ENCODE measurements around the gene PAX8.

The PAX8 gene

DNA sequence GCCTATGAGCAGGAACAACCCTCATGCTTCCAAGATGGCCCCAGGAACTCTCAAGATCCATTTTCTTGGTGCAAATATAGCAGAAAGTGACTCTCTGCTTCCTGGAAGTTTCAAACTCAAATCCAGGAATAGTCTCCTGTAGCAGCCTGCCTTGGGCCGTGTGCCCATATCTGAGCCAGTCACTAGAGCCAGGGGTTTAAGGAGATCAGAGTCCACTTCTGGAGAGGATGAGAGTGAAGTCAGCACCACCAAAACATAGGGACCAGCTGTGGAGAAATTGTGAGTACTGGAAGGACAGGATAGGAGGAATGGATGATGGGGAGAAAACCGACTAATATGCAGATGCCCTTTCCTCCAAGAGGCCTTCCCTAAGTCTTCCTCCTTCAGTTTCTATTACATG lies 71.7 kb downstream of the PAX8 start:
- Histone ChIP-seq H4K20me1 (ENCODE audit: control insufficient read depth, insufficient read depth, low read depth, low read length) (no peaks in the 10 kb centered on the region), H3K27me3 (ENCODE audit: control insufficient read depth, low read length) (no peaks in the 10 kb centered on the region), H3F3A (ENCODE audit: control insufficient read depth, insufficient read depth) (peaks cover 7% of the 10 kb centered on the region; the same call in 1 of the 2 replicates), H3K4me2 (ENCODE audit: low read length) (no peak overlapping the region), H3K36me3 (ENCODE audit: control insufficient read depth, low read length) (peaks cover 18% of the 10 kb centered on the region), H3K9me2 (replicated peaks; ENCODE audit: control insufficient read depth, low read length) (no peaks in the 10 kb centered on the region), H3K79me2 (ENCODE audit: control insufficient read depth, low read length) (no peaks in the 10 kb centered on the region), H3K9me3 (ENCODE audit: control insufficient read depth, insufficient read depth, low read length) (no peaks in the 10 kb centered on the region), H3K27ac (ENCODE audit: low read depth, low read length) (no peak overlapping the region), H3K4me3 (ENCODE audit: low read length) (no peak overlapping the region), H3K4me1 (ENCODE audit: control insufficient read depth, low read length) (peaks cover 16% of the 10 kb centered on the region)
- TF ChIP-seq, protein P1, sequence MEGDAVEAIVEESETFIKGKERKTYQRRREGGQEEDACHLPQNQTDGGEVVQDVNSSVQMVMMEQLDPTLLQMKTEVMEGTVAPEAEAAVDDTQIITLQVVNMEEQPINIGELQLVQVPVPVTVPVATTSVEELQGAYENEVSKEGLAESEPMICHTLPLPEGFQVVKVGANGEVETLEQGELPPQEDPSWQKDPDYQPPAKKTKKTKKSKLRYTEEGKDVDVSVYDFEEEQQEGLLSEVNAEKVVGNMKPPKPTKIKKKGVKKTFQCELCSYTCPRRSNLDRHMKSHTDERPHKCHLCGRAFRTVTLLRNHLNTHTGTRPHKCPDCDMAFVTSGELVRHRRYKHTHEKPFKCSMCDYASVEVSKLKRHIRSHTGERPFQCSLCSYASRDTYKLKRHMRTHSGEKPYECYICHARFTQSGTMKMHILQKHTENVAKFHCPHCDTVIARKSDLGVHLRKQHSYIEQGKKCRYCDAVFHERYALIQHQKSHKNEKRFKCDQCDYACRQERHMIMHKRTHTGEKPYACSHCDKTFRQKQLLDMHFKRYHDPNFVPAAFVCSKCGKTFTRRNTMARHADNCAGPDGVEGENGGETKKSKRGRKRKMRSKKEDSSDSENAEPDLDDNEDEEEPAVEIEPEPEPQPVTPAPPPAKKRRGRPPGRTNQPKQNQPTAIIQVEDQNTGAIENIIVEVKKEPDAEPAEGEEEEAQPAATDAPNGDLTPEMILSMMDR (IDR thresholded peaks at IDR 0.05; ENCODE audit: low read depth, low read length, poor library complexity, severe bottlenecking) = no peak
- TF ChIP-seq EZH2phosphoT487 (IDR thresholded peaks at IDR 0.05; ENCODE audit: borderline replicate concordance, low read length) = no peak

DNA sequence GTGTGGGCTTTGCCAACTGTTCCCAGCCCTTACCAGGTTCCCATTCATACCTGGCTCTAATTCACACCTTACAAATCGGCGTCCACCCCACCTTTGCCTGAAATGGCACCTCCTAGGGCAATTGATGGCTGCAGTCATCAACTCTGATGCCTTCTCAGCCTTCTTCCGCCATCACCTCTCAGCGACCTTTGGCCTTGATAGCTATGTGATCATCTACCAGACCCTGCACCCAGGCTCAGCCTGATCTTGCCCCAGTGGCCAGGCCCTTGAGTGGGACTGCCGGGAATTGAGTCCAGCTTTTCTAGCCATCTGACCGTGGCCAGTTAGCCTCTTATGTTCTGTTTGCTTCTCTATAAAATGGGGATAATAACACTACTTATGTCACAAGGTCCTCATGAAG lies 72.5 kb downstream of the PAX8 start:
- Histone ChIP-seq H3K4me2 (ENCODE audit: low read length) (no peak overlapping the region), H3K9me3 (ENCODE audit: control insufficient read depth, insufficient read depth, low read length) (no peaks in the 10 kb centered on the region), H3K9me2 (replicated peaks; ENCODE audit: control insufficient read depth, low read length) (no peaks in the 10 kb centered on the region), H3K4me3 (ENCODE audit: low read length) (no peak overlapping the region), H3K4me1 (ENCODE audit: control insufficient read depth, low read length) (peaks cover 24% of the 10 kb centered on the region), H3K79me2 (ENCODE audit: control insufficient read depth, low read length) (no peaks in the 10 kb centered on the region), H3F3A (ENCODE audit: control insufficient read depth, insufficient read depth) (peaks cover 7% of the 10 kb centered on the region; the same call in 1 of the 2 replicates), H3K27me3 (ENCODE audit: control insufficient read depth, low read length) (no peaks in the 10 kb centered on the region), H3K36me3 (ENCODE audit: control insufficient read depth, low read length) (peaks cover 26% of the 10 kb centered on the region), H4K20me1 (ENCODE audit: control insufficient read depth, insufficient read depth, low read depth, low read length) (no peaks in the 10 kb centered on the region), H3K27ac (ENCODE audit: low read depth, low read length) (no peak overlapping the region)
- TF ChIP-seq EZH2phosphoT487 (IDR thresholded peaks at IDR 0.05; ENCODE audit: borderline replicate concordance, low read length) = no peak
- TF ChIP-seq, protein P1 (IDR thresholded peaks at IDR 0.05; ENCODE audit: low read depth, low read length, poor library complexity, severe bottlenecking) = no peak

DNA sequence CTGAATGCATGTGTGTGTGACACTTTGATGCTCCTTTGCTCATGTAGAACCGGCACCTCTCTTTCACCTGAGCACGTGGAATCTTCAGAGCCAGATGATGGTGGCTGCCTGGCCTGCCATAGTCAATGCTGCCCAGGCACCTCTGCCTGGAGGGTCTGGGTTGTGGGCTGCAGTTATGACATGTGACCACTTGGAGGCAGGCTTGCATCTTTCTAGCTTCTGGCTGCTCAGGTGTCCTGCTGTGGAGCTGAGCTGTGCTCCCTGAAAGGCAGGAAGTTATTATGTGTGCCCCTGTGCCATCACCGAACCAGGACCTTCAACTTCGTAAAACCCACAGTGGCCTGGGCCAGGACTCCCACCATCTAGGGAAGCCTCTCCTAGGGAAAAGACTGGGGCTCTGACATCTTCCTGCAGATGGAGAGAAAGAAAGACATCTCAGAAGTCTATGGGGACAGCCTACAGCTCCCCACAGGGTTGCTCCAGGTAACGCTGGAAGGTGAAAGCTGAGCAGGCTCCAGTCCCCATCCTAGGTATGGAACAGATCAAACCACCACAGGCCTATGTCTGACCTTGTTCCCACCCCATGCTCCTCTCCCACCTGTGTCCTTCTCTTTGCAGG lies 74.7 kb downstream of the PAX8 start:
- no peak overlapping the region for H3K4me2 ChIP-seq (ENCODE audit: low read length)
- no peaks in the 10 kb centered on the region for H3K27me3 ChIP-seq (ENCODE audit: control insufficient read depth, low read length)
- TF ChIP-seq, protein P1 (IDR thresholded peaks at IDR 0.05; ENCODE audit: low read depth, low read length, poor library complexity, severe bottlenecking) = peak; percentile 88
- no peak for TF ChIP-seq EZH2phosphoT487 (IDR thresholded peaks at IDR 0.05; ENCODE audit: borderline replicate concordance, low read length)
- no peaks in the 10 kb centered on the region for H3K9me2 ChIP-seq (replicated peaks; ENCODE audit: control insufficient read depth, low read length)
- peaks cover 30% of the 10 kb centered on the region for H3K4me1 ChIP-seq (ENCODE audit: control insufficient read depth, low read length)
- no peaks in the 10 kb centered on the region for H3K9me3 ChIP-seq (ENCODE audit: control insufficient read depth, insufficient read depth, low read length)
- H3K27ac ChIP-seq (ENCODE audit: low read depth, low read length) = no peak overlapping the region
- H3F3A ChIP-seq (ENCODE audit: control insufficient read depth, insufficient read depth) = peaks cover 7% of the 10 kb centered on the region; the same call in 1 of the 2 replicates
- H3K36me3 ChIP-seq (ENCODE audit: control insufficient read depth, low read length) = peaks cover 48% of the 10 kb centered on the region
- peaks cover 3% of the 10 kb centered on the region for H3K79me2 ChIP-seq (ENCODE audit: control insufficient read depth, low read length)
- no peaks in the 10 kb centered on the region for H4K20me1 ChIP-seq (ENCODE audit: control insufficient read depth, insufficient read depth, low read depth, low read length)
- no peak overlapping the region for H3K4me3 ChIP-seq (ENCODE audit: low read length)
